Neuronal stem cell (in vitro differentiated cells): ENCODE data around the gene ATIC.

Experiments
- DNase-seq: peaks from one replicate; pipeline ENCODE4 v3.0.0-alpha.2; 2013; ENCODE audit warnings: low spot score
- H2AFZ ChIP-seq: one replicate; pipeline ENCODE4 v1.6.1; 2013; ENCODE audit warnings: mild to moderate bottlenecking, low read length, inconsistent platforms
- H2AK5ac ChIP-seq: 2 replicates; pipeline ENCODE4 v1.6.1; 2013; ENCODE audit warnings: low read depth, mild to moderate bottlenecking, inconsistent platforms, low read length, moderate library complexity, mixed read lengths
- H2BK120ac ChIP-seq: 2 replicates; pipeline ENCODE4 v1.6.1; 2013; ENCODE audit warnings: low read depth, mild to moderate bottlenecking, inconsistent platforms, low read length, moderate library complexity, mixed read lengths
- H2BK12ac ChIP-seq: one replicate; pipeline ENCODE4 v1.6.1; 2013; ENCODE audit warnings: low read length, inconsistent platforms
- H2BK15ac ChIP-seq: 2 replicates; pipeline ENCODE4 v1.6.1; 2013; ENCODE audit warnings: mild to moderate bottlenecking, low read length, inconsistent platforms, mixed read lengths
- H2BK5ac ChIP-seq: one replicate; pipeline ENCODE4 v1.6.1; 2013; ENCODE audit warnings: inconsistent platforms, mild to moderate bottlenecking, low read length, moderate library complexity
- H3K14ac ChIP-seq: one replicate; pipeline ENCODE4 v1.6.1; 2013; ENCODE audit warnings: low read length, inconsistent platforms
- H3K18ac ChIP-seq: 2 replicates; pipeline ENCODE4 v1.6.1; 2013; ENCODE audit warnings: low read length, inconsistent platforms
- H3K23ac ChIP-seq: 2 replicates; pipeline ENCODE4 v1.6.1; 2013; ENCODE audit warnings: low read depth, mild to moderate bottlenecking, mixed read lengths, low read length, inconsistent platforms; ENCODE audit not compliant: poor library complexity
- H3K27ac ChIP-seq: replicated peaks from 3 replicates; pipeline ENCODE4 v1.5.1; 2013; ENCODE audit warnings: low read length, inconsistent platforms
- H3K27me3 ChIP-seq, 3 experiments: 2 replicates each; pipeline ENCODE4 v1.6.1; 2013; ENCODE audit warnings: low read length in 3 of 3, mild to moderate bottlenecking in 2 of 3, inconsistent platforms in 1 of 3, low read depth in 1 of 3, mixed read lengths in 1 of 3, moderate library complexity in 1 of 3; ENCODE audit not compliant: control insufficient read depth in 3 of 3, insufficient read depth in 3 of 3
- H3K36me3 ChIP-seq, 2 donors: replicated peaks in 1 of 2; 2 replicates each; pipeline ENCODE4 v1.6.1; 2013; ENCODE audit warnings: low read length in 2 of 2; ENCODE audit not compliant: control insufficient read depth in 2 of 2, insufficient read depth in 2 of 2
- H3K4ac ChIP-seq: 2 replicates; pipeline ENCODE4 v1.6.1; 2013; ENCODE audit warnings: inconsistent platforms, mild to moderate bottlenecking, low read length, moderate library complexity
- H3K4me1 ChIP-seq, 2 donors: 1 replicate in 1 of 2; 2 replicates in 1 of 2; pipeline ENCODE4 v1.6.1; 2013; ENCODE audit warnings: low read length in 2 of 2, low read depth in 1 of 2; ENCODE audit not compliant: control insufficient read depth in 2 of 2, insufficient read depth in 1 of 2
- H3K4me2 ChIP-seq: one replicate; pipeline ENCODE4 v1.6.1; 2013; ENCODE audit warnings: mild to moderate bottlenecking, low read length, inconsistent platforms; ENCODE audit not compliant: insufficient read depth, poor library complexity, severe bottlenecking
- H3K4me3 ChIP-seq, 2 donors: 2 replicates each; pipeline ENCODE4 v1.5.1; 2013; ENCODE audit warnings: low read length in 2 of 2, mild to moderate bottlenecking in 2 of 2, inconsistent platforms in 1 of 2, moderate library complexity in 1 of 2
- H3K79me1 ChIP-seq: one replicate; pipeline ENCODE4 v1.6.1; 2013; ENCODE audit warnings: low read depth, mild to moderate bottlenecking, inconsistent platforms, low read length, moderate library complexity
- H3K9ac ChIP-seq: one replicate; pipeline ENCODE4 v1.6.1; 2013; ENCODE audit warnings: mild to moderate bottlenecking, low read depth, low read length, inconsistent platforms; ENCODE audit not compliant: poor library complexity
- H3K9me3 ChIP-seq, 2 donors: replicated peaks in 1 of 2; 2 replicates each; pipeline versions ENCODE3 to v1.6.1; 2013; ENCODE audit warnings: low read length in 2 of 2, mild to moderate bottlenecking in 2 of 2, inconsistent platforms in 1 of 2, low read depth in 1 of 2, mixed read lengths in 1 of 2, moderate library complexity in 1 of 2; ENCODE audit not compliant: control insufficient read depth in 2 of 2, insufficient read depth in 1 of 2
- H4K8ac ChIP-seq: one replicate; pipeline ENCODE4 v1.6.1; 2013; ENCODE audit warnings: low read depth, mild to moderate bottlenecking, inconsistent platforms, low read length, moderate library complexity
- H4K91ac ChIP-seq: one replicate; pipeline ENCODE4 v1.6.1; 2013; ENCODE audit warnings: low read length, low read depth, mild to moderate bottlenecking, inconsistent platforms; ENCODE audit not compliant: poor library complexity
- WGBS, 2 donors: extraction: QIAGEN DNeasy Blood & Tissue Kit; methylation state at CpG; one replicate each; pipeline ENCODE4 v1.1.7; 2013; ENCODE audit warnings: missing lambda C conversion rate in 2 of 2, mixed read lengths in 1 of 2; ENCODE audit not compliant: insufficient read length in 2 of 2, insufficient replicate concordance in 1 of 2; ENCODE audit errors: extremely low coverage in 2 of 2; 5-methylcytosine and 5-hydroxymethylcytosine counted together

ATIC gene

GRCh38 chr2:215371915-215372897 lies 60.3 kb downstream of the ATIC start:
- Histone ChIP-seq H3K18ac (no peak overlapping the region), H2AFZ (no peak overlapping the region), H3K4me3 (no peak overlapping the region), H3K9ac (no peak overlapping the region), H3K27me3 (no peaks in the 10 kb centered on the region), H2BK12ac (no peak overlapping the region), H3K4ac (no peak overlapping the region), H3K27ac (no peak overlapping the region), H3K79me1 (no peaks in the 10 kb centered on the region), H3K36me3 (peaks cover 28 to 93% of the 10 kb centered on the region in 2 donors), H3K14ac (no peak overlapping the region), H3K9me3 (no peaks in the 10 kb centered on the region), H4K91ac (no peak overlapping the region), H3K4me2 (no peak overlapping the region), H2AK5ac (no peak overlapping the region), H4K8ac (no peak overlapping the region), H2BK120ac (no peak overlapping the region), H3K23ac (no peak overlapping the region), H2BK5ac (no peak overlapping the region), H3K4me1 (no peaks in the 10 kb centered on the region), H2BK15ac (no peak overlapping the region)
- no CpG with 5 or more reads among the region's 14 CpGs for WGBS, 2 donors
- no peak for DNase-seq

DNA sequence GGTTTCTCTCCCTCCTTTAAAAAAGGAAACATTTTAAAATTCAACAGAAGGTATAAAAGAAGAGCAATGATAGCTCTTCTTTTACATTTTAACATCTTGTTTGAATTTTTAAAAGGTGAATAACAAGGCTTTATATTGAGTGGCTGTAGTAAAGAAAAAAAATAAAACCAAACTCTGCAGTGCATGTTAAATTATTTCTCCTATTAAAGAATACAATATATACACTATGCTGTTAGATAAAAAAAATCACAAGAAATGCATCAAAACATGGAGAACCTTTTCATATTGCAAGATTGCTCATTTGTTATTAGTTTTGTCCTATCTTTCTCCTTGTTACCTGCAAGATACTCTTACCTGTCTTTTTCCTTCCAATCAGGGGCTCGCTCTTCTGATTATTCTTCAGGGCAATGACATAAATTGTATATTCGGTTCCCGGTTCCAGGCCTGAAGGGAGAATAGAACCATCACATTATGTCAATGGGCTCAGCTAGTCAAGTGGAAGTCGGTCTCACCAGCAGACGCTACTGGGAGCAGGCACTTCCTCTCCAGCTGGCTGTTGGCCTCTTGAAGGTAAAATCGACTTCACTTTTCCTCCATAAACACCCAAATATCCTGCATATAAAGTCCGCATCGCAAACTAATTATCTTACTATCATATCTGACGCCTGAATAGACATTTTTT lies 61.2 kb downstream of the ATIC start:
- Histone ChIP-seq H3K9me3 (no peaks in the 10 kb centered on the region), H3K4ac (no peak overlapping the region), H2BK15ac (no peak overlapping the region), H3K4me3 (no peak overlapping the region), H4K8ac (no peak overlapping the region), H3K36me3 (peaks cover 30 to 93% of the 10 kb centered on the region in 2 donors), H3K14ac (no peak overlapping the region), H3K79me1 (no peaks in the 10 kb centered on the region), H2BK12ac (no peak overlapping the region), H3K4me1 (no peaks in the 10 kb centered on the region), H3K27me3 (no peaks in the 10 kb centered on the region), H2BK5ac (no peak overlapping the region), H2AK5ac (no peak overlapping the region), H4K91ac (no peak overlapping the region), H3K4me2 (no peak overlapping the region), H2BK120ac (no peak overlapping the region), H3K27ac (no peak overlapping the region), H3K9ac (peak overlapping the region; percentile 30), H2AFZ (no peak overlapping the region), H3K23ac (no peak overlapping the region), H3K18ac (no peak overlapping the region)
- no peak for DNase-seq
- WGBS, 2 donors: no CpG with 5 or more reads among the region's 9 CpGs

GRCh38 chr2:215374002-215374401 lies 62.1 kb downstream of the ATIC start:
- H3K4me2 ChIP-seq: no peak overlapping the region
- no peaks in the 10 kb centered on the region for H3K9me3 ChIP-seq
- H2BK120ac ChIP-seq: no peak overlapping the region
- no peaks in the 10 kb centered on the region for H3K79me1 ChIP-seq
- no peak overlapping the region for H3K14ac ChIP-seq
- H4K8ac ChIP-seq: no peak overlapping the region
- H2AFZ ChIP-seq: no peak overlapping the region
- no peak overlapping the region for H3K4me3 ChIP-seq
- no peak overlapping the region for H3K18ac ChIP-seq
- H3K4ac ChIP-seq: no peak overlapping the region
- no peak overlapping the region for H2BK15ac ChIP-seq
- H3K27me3 ChIP-seq: no peaks in the 10 kb centered on the region
- no peak overlapping the region for H2BK12ac ChIP-seq
- H4K91ac ChIP-seq: no peak overlapping the region
- no peak overlapping the region for H3K23ac ChIP-seq
- no peak overlapping the region for H3K27ac ChIP-seq
- no CpG with 5 or more reads among the region's 1 CpG for WGBS, 2 donors
- no peaks in the 10 kb centered on the region for H3K4me1 ChIP-seq
- DNase-seq: no peak
- H3K9ac ChIP-seq: no peak overlapping the region
- H3K36me3 ChIP-seq: peaks cover 30 to 94% of the 10 kb centered on the region in 2 donors
- no peak overlapping the region for H2BK5ac ChIP-seq
- H2AK5ac ChIP-seq: no peak overlapping the region
